Measurements from ENCODE around the gene UQCRC2. TPM values are rescaled to one million over a fixed set of nuclear protein-coding genes. Genes with fewer than 3 reads are reported as not detected.

The UQCRC2 gene
- total RNA-seq, 1 experiment from 2014 or later, result 249 TPM

- TF ChIP-seq CTCF (IDR thresholded peaks at IDR 0.05 in 2 of 3, conservative IDR thresholded peaks at IDR 0.05 in 1 of 3; ENCODE audit: borderline replicate concordance in 1 of 3, insufficient read depth in 1 of 3, low read depth in 2 of 3, low read length in 2 of 3) (no peak), SIN3A (IDR thresholded peaks at IDR 0.05; ENCODE audit: low read depth) (no peak), TCF7L2 (IDR thresholded peaks at IDR 0.05; ENCODE audit: borderline replicate concordance, extremely low read depth, insufficient read depth, insufficient read length) (no peak), ELF1 (IDR thresholded peaks at IDR 0.05; ENCODE audit: borderline replicate concordance, low read depth) (no peak), ZFX (IDR thresholded peaks at IDR 0.05) (no peak)
Measured at GRCh38 chr16:21996923-21997696, 43.9 kb downstream of the UQCRC2 start (continued).

GRCh38 chr16:21997697-21998480 lies 44.7 kb downstream of the UQCRC2 start:
- ATAC-seq, result no peak
- Histone ChIP-seq H3K79me2 (ENCODE audit: insufficient read depth, low read length) (no peaks in the 10 kb centered on the region), H3K9ac (ENCODE audit: low read length) (no peak overlapping the region), H3K27me3 (ENCODE audit: insufficient read depth, low read length) (no peaks in the 10 kb centered on the region), H3K4me3 (replicated peaks in 1 of 2; ENCODE audit: low read depth in 1 of 2, low read length in 2 of 2) (no peak overlapping the region), H3K27ac (ENCODE audit: low read depth, low read length) (no peak overlapping the region), H3K9me3 (ENCODE audit: control insufficient read depth in 1 of 2, insufficient read depth in 1 of 2, low read depth in 1 of 2, low read length in 2 of 2) (no peaks in the 10 kb centered on the region), H3K4me1 (ENCODE audit: control insufficient read depth in 1 of 2, insufficient read depth in 2 of 2, low read length in 2 of 2) (peaks cover 12 to 22% of the 10 kb centered on the region in 2 experiments), H3K9me2 (ENCODE audit: insufficient read depth) (no peaks in the 10 kb centered on the region), H3K4me2 (ENCODE audit: low read length) (no peak overlapping the region), H2AFZ (ENCODE audit: low read depth, low read length, poor library complexity, severe bottlenecking) (no peak overlapping the region), H4K20me1 (ENCODE audit: insufficient read depth) (no peaks in the 10 kb centered on the region), H3K36me3 (ENCODE audit: control insufficient read depth in 1 of 2, insufficient read depth in 2 of 2, low read length in 2 of 2) (no peaks in the 10 kb centered on the region)
- ChIA-PET POLR2A (interaction anchor here (0.8 kb wide), 1 partner anchor 29 kb away, joined by 4 read pairs; no protein-coding TSS in a partner anchor), RAD21 (ENCODE audit: low non-redundant PET in 1 of 2, low total read pairs in 2 of 2, uncharacterized antibody in 2 of 2, unreplicated experiment in 2 of 2) (interaction anchor here in 1 of 2 experiments (2.5 kb wide), 1 partner anchor 80 kb away, joined by 11 read pairs; no protein-coding TSS in a partner anchor), CTCF (interaction anchor here (0.5 to 5.9 kb wide), 6 partner anchors 7 to 190 kb away, joined by 3 to 140 read pairs (median 4); partner anchors contain the start of gene MOSMO)
- no TSS peak for BruUV-seq (replicated peaks)
- intact Hi-C loops (cut with micrococcal nuclease), result no loop called here
- no peak for DNase-seq (ENCODE audit: low read depth, low spot score)
- TF ChIP-seq SRF (IDR thresholded peaks at IDR 0.05; ENCODE audit: low read depth) (no peak), FOSL1 (IDR thresholded peaks at IDR 0.05; ENCODE audit: low read depth) (no peak), ELF1 (IDR thresholded peaks at IDR 0.05; ENCODE audit: borderline replicate concordance, low read depth) (no peak), ZBTB33 (IDR thresholded peaks at IDR 0.05; ENCODE audit: extremely low read depth, insufficient replicate concordance, low read length) (no peak), JUND (IDR thresholded peaks at IDR 0.05) (no peak), EZH2 (IDR thresholded peaks at IDR 0.05) (no peak), SIN3A (IDR thresholded peaks at IDR 0.05; ENCODE audit: low read depth) (no peak), RAD21 (IDR thresholded peaks at IDR 0.05; ENCODE audit: low read depth) (no peak), CEBPB (IDR thresholded peaks at IDR 0.05; ENCODE audit: low read depth) (no peak), TCF7L2 (IDR thresholded peaks at IDR 0.05; ENCODE audit: borderline replicate concordance, extremely low read depth, insufficient read depth, insufficient read length) (no peak), YY1 (IDR thresholded peaks at IDR 0.05; ENCODE audit: extremely low read depth, insufficient replicate concordance, low read depth, low read length) (no peak)
- TF ChIP-seq, protein P1, sequence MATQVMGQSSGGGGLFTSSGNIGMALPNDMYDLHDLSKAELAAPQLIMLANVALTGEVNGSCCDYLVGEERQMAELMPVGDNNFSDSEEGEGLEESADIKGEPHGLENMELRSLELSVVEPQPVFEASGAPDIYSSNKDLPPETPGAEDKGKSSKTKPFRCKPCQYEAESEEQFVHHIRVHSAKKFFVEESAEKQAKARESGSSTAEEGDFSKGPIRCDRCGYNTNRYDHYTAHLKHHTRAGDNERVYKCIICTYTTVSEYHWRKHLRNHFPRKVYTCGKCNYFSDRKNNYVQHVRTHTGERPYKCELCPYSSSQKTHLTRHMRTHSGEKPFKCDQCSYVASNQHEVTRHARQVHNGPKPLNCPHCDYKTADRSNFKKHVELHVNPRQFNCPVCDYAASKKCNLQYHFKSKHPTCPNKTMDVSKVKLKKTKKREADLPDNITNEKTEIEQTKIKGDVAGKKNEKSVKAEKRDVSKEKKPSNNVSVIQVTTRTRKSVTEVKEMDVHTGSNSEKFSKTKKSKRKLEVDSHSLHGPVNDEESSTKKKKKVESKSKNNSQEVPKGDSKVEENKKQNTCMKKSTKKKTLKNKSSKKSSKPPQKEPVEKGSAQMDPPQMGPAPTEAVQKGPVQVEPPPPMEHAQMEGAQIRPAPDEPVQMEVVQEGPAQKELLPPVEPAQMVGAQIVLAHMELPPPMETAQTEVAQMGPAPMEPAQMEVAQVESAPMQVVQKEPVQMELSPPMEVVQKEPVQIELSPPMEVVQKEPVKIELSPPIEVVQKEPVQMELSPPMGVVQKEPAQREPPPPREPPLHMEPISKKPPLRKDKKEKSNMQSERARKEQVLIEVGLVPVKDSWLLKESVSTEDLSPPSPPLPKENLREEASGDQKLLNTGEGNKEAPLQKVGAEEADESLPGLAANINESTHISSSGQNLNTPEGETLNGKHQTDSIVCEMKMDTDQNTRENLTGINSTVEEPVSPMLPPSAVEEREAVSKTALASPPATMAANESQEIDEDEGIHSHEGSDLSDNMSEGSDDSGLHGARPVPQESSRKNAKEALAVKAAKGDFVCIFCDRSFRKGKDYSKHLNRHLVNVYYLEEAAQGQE (IDR thresholded peaks at IDR 0.05; ENCODE audit: low read depth), result no peak
